AG04449 (cell line): ENCODE results near the gene TEX22.

Source experiments
- CTCF ChIA-PET: fragments of 350-600 bp; formaldehyde crosslinking; extraction: SDS; loops from one replicate; lab custom pipeline; 2021; ENCODE audit warnings: antibody characterized with exemption; lab: Yijun Ruan, JAX
- POLR2A ChIA-PET: fragments of 400-600, 350-600 bp; formaldehyde crosslinking; extraction: SDS; loops from one replicate; lab custom pipeline; 2020; ENCODE audit warnings: antibody characterized with exemption, inconsistent platforms; lab: Yijun Ruan, JAX
- DNase-seq: peaks from one replicate; pipeline ENCODE4 v3.0.0-alpha.2; 2010; ENCODE audit warnings: low read depth, low spot score
- H3K4me3 ChIP-seq: 2 replicates; pipeline ENCODE4 v1.5.1; 2011; ENCODE audit warnings: low read depth, mild to moderate bottlenecking, control low read depth, low read length
- TF ChIP-seq, protein P1 (sequence below): IDR thresholded peaks from one replicate; pipeline ENCODE4 v1.5.1; 2011; ENCODE audit warnings: mild to moderate bottlenecking, moderate library complexity, low read length, control low read depth, inconsistent platforms; ENCODE audit not compliant: insufficient read depth; ENCODE audit errors: missing control alignments

Gene TEX22

DNA sequence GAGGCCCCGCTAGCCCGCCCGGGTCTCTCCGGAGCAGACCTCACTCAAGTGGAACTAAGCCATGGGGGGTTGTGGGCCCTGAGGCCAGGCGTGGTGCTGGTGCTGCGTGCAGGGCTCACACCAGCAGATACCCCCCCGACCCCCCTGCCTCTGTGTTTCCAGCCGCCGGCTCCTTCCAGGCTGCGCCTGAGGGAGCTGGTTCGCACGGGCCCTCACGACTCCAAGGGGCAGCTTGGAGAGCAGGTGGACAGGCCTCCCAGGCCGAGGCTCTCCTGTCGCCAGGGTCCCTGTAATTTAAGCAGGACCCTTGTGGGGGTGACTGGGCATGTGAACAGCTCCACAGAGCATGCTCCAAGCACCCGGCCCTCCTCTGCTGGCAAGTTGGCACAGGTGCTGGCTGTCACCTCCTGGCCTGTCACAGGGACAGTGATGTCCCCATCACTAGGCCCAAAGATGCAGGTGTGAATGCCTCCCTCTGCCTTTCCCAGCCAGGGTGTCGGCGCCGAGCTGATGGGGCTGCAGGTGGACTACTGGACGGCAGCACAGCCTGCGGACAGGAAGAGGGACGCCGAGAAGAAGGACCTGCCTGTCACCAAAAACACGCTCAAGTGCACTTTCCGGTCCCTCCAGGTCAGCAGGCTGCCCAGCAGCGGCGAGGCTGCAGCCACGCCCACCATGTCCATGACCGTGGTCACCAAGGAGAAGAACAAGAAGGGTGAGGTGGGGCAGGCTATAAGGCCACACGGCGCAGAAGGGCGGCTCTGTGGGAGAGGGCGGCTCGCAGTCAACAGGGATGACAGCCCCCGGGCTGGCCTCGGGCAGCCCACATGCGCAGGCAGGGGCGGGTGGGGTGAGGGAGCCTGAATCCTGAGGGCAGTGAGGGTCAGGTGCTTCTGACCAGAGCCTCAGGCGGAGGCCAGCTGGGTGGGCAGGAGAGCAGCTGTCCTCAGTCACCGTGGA, 5.9 kb upstream of the TEX22 start:
- no peak overlapping the region for H3K4me3 ChIP-seq
- no peak for DNase-seq
- ChIA-PET POLR2A (no interaction called here), CTCF (interaction anchor here (1.5 kb wide), 1 partner anchor 89 kb away, joined by 4 read pairs; no protein-coding TSS in a partner anchor)
- TF ChIP-seq, protein P1, sequence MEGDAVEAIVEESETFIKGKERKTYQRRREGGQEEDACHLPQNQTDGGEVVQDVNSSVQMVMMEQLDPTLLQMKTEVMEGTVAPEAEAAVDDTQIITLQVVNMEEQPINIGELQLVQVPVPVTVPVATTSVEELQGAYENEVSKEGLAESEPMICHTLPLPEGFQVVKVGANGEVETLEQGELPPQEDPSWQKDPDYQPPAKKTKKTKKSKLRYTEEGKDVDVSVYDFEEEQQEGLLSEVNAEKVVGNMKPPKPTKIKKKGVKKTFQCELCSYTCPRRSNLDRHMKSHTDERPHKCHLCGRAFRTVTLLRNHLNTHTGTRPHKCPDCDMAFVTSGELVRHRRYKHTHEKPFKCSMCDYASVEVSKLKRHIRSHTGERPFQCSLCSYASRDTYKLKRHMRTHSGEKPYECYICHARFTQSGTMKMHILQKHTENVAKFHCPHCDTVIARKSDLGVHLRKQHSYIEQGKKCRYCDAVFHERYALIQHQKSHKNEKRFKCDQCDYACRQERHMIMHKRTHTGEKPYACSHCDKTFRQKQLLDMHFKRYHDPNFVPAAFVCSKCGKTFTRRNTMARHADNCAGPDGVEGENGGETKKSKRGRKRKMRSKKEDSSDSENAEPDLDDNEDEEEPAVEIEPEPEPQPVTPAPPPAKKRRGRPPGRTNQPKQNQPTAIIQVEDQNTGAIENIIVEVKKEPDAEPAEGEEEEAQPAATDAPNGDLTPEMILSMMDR: no peak

DNA sequence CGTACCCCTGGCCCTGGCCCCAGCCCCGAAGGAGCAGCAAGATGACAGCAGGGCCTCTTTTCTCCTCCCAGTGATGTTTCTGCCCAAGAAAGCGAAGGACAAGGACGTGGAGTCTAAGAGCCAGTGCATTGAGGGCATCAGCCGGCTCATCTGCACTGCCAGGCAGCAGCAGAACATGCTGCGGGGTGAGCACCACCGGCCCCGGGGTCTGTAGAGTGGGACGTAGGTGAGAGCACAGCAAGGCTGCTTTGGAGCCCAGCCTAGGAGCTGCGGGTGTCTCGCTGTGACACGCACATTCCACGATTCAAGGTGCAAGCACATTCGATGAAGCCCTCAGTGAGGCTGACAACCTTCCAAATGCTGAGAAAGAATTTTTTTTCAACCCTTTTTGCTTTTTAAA, 5.2 kb upstream of the TEX22 start:
- TF ChIP-seq, protein P1: no peak
- POLR2A ChIA-PET: no interaction called here
- DNase-seq: no peak
- CTCF ChIA-PET: no interaction called here
- no peak overlapping the region for H3K4me3 ChIP-seq

DNA sequence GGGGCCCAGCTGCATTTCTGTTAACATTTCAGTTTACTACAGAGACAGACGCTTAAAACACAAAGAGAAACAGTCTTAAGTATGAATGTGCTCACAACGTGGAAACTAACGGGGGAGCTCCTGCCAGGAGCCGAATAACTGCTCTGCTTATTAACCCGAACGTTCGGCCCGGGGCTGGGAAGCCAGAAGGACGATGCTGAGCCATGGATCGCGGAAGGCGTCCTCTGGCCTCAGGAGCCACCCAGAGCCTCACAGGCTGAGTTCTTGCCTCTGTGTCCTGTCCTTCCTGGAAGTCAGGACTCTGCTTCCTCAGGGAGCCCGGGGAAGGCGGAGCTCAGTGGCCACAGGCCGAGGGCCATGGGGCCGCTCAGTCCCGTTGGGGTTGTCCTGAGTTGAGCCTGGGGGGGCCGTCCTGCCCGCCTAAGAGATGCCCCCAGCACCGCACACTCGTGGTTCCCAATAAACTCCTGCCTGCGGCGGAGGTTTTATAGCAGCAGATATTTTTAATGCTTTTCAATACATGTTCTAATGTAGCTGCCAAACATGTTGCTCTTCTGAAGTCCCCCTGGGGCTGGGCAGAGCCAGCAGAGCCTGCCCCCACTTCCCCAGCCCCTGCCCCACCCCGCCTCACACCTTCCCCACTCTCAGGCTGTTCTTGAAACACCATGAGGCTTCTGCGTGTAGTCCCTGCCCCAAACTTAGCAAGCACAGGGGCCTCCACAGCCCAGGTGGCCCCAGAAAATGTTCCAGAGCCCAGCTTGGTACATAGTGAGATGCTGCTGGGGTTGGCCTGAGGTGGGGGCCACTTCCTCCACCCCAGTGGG, 3.4 kb upstream of the TEX22 start:
- DNase-seq: no peak
- H3K4me3 ChIP-seq: no peak overlapping the region
- CTCF ChIA-PET: no interaction called here
- TF ChIP-seq, protein P1: no peak
- POLR2A ChIA-PET: no interaction called here

DNA sequence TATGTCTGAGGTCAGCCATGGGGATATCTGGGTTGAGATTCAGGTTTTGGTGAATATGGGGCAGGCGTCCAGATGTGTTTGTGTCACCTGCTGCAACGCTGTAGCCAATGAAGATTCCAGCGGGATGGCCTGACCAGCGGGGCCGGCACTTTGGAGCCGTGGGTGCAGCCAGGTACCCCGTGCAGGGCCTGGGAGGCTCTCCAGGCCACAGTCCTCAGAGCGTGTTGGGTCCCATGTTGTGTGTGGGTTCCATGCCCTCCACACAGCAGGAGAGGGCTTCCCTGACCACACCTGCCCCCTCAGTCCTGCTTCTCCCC, 2.8 kb upstream of the TEX22 start:
- TF ChIP-seq, protein P1: no peak
- no peak for DNase-seq
- CTCF ChIA-PET: no interaction called here
- POLR2A ChIA-PET: no interaction called here
- H3K4me3 ChIP-seq: no peak overlapping the region

DNA sequence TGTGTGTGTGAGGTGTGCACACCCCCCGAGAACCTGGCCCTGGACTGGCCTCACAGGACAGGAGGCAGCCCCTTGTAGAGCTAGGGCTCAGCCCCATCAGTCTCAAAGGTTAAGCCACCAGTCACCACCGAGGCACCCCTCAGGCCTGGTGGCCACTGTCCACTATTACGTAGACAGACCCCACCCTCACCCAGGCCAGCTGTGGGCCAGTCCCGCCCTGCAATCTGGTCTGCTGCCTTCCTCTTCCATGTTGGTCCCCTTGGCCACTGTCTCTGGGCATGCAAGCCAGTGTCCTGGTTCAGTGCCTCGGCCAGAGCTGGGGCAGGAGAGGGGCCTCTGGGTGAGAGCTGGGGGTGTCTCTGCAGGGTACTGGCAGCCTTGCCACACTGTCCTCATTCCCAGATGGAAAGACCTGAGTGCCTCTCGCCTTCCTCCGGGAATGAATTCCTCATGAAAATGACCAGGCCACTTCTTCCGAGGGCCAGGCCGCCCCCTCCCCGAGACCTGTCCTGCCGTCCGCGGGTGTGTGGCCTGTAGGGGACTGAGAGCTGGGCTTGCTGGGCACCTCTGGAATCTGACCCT, 897 bp upstream of the TEX22 start:
- peak overlapping the region; percentile 15; the same call in 1 of the 2 replicates for H3K4me3 ChIP-seq
- ChIA-PET CTCF (interaction anchor here (0.8 to 1.3 kb wide), 5 partner anchors 11 to 92 kb away, joined by 3 to 4 read pairs (median 3); no protein-coding TSS in a partner anchor), POLR2A (no interaction called here)
- no peak for DNase-seq
- TF ChIP-seq, protein P1: no peak
